ENCODE measurements around the gene FDXR. TPM values are rescaled to one million over a fixed set of nuclear protein-coding genes. Genes with fewer than 3 reads are reported as not detected.

Gene FDXR
- total and polyA plus RNA-seq, 9 of the 15 experiments (the other 6 are each of a cell fraction or from before 2014, with no cell fraction given), result 0.89 to 70.7 (median 30.9) TPM

DNA sequence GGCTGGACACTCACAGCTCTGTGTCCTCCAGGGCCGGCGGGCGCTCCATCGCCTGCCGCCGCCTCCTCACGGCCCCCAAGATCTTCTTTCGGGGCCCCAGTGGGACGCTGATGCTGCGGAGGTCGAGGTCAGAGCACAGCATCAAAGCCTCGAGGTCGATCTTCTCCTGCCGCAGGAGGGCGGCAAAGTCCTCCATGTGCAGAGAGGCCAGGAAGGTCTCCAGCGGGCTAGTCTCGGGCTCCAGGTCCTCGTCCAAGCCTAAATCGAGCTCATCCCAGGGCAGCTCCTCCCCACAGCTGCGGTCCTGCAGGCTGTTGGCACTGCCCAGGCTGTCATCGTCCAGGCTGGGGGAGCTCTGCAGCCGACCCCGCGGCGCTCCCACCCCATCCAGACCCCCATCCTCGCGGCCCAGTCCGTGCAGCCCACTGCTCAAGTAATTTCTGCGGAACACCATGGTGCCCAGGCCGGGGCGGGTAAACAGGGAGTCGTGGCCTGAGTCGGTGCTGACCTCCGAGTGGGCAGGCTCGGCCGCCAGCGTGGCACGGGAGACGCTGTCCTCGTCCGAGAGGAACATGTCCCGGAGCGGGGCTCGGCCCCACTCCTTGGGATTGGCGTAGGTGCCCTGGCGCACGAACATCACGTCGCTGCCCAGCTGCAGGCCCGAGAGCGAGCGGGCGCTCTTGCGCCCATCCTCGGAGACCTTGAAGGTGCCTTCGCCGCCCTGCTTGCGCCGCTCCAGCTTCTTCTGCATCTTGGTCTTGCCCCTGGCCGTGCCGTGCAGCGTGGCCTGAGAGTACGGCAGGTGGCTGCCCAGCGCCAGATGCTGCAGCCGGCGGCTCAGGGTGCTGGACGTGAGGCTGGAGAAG lies 46.9 kb upstream of the FDXR start:
- H3K36me3 ChIP-seq (ENCODE audit: control insufficient read depth, insufficient read depth, low read length), result no peaks in the 10 kb centered on the region
- peaks cover 5 to 10% of the 10 kb centered on the region in 2 experiments; a peak in 4 of 5 replicates for H3K27me3 ChIP-seq (ENCODE audit: control insufficient read depth in 2 of 2, insufficient read depth in 2 of 2, low read length in 2 of 2)
- DNase-seq (ENCODE audit: extremely low read depth in 1 of 4, low spot score in 3 of 4) (peak in 2 of 4 experiments; percentile 50 to 57), FAIRE-seq (peak; percentile 58), ATAC-seq (peak; percentile 22; the same call in 2 of the 3 replicates)
- intact Hi-C loops (cut with micrococcal nuclease) (loop anchor here (10.0 kb wide), 1 partner anchor 85 kb away; no protein-coding TSS in a partner anchor), in situ Hi-C loops (cut with MboI) (loop anchor here (5.0 kb wide), 1 partner anchor 38 kb away; no protein-coding TSS in a partner anchor)
- WGBS (ENCODE audit: insufficient coverage, low coverage, missing lambda C conversion rate), result 73% methylated on average over 59 of the region's 67 CpGs
- no peaks in the 10 kb centered on the region for H3K9me3 ChIP-seq (replicated peaks; ENCODE audit: control insufficient read depth, insufficient read depth, low read depth, low read length)
- no peak overlapping the region for H3K27ac ChIP-seq (ENCODE audit: extremely low read depth, low read depth, low read length)
- no TSS peak for BruUV-seq (replicated peaks)
- no peak overlapping the region for H3K9ac ChIP-seq (ENCODE audit: insufficient read depth in 1 of 2, low read depth in 2 of 2, low read length in 2 of 2)
- peaks cover 18 to 65% of the 10 kb centered on the region in 2 experiments for H3K4me1 ChIP-seq (replicated peaks in 1 of 2; ENCODE audit: control insufficient read depth in 2 of 2, insufficient read depth in 2 of 2, low read length in 2 of 2)
- ChIA-PET CTCF (ENCODE audit: low intra/inter-chr PET ratio) (interaction anchor here (0.5 to 1.4 kb wide), 3 partner anchors 36 to 41 kb away, joined by 3 to 8 read pairs (median 7); no protein-coding TSS in a partner anchor), POLR2A (interaction anchor here (0.6 to 1.4 kb wide), 4 partner anchors 24 to 89 kb away, joined by 3 to 5 read pairs (median 4); partner anchors contain the start of gene FDXR)
- H4K20me1 ChIP-seq (replicated peaks; ENCODE audit: control insufficient read depth, insufficient read depth, low read length), result no peaks in the 10 kb centered on the region
- no peak overlapping the region for H3K4me3 ChIP-seq
- H2AFZ ChIP-seq (ENCODE audit: low read depth, low read length), result no peak overlapping the region
- no peak overlapping the region for H3K4me2 ChIP-seq (ENCODE audit: insufficient read depth, low read length)
- no peaks in the 10 kb centered on the region for H3K79me2 ChIP-seq (ENCODE audit: control insufficient read depth, insufficient read depth, low read length)
- no peaks in the 10 kb centered on the region for H3K9me1 ChIP-seq (ENCODE audit: control insufficient read depth, insufficient read depth, low read length)
- no peak for TF ChIP-seq ZNF239 (CRISPR knock-in tag; IDR thresholded peaks at IDR 0.05)
- TF ChIP-seq ZFPM2 (CRISPR knock-in tag; IDR thresholded peaks at IDR 0.05), result no peak
- TF ChIP-seq, protein P1, sequence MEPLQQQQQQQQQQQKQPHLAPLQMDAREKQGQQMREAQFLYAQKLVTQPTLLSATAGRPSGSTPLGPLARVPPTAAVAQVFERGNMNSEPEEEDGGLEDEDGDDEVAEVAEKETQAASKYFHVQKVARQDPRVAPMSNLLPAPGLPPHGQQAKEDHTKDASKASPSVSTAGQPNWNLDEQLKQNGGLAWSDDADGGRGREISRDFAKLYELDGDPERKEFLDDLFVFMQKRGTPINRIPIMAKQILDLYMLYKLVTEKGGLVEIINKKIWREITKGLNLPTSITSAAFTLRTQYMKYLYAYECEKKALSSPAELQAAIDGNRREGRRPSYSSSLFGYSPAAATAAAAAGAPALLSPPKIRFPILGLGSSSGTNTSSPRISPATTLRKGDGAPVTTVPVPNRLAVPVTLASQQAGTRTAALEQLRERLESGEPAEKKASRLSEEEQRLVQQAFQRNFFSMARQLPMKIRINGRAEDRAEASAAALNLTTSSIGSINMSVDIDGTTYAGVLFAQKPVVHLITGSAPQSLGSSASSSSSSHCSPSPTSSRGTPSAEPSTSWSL (CRISPR knock-in tag; IDR thresholded peaks at IDR 0.05; ENCODE audit: borderline replicate concordance), result no peak
- TF ChIP-seq ZC3H8 (IDR thresholded peaks at IDR 0.05), result no peak
- TF ChIP-seq HNRNPL (IDR thresholded peaks at IDR 0.05; ENCODE audit: low read depth, low read length), result peak; percentile 81; the same call in 1 of the 2 replicates
- no peak for TF ChIP-seq ZNF586 (CRISPR knock-in tag; conservative IDR thresholded peaks at IDR 0.05)
- TF ChIP-seq SREBF2 (CRISPR knock-in tag; IDR thresholded peaks at IDR 0.05), result no peak
- TF ChIP-seq, protein P2, sequence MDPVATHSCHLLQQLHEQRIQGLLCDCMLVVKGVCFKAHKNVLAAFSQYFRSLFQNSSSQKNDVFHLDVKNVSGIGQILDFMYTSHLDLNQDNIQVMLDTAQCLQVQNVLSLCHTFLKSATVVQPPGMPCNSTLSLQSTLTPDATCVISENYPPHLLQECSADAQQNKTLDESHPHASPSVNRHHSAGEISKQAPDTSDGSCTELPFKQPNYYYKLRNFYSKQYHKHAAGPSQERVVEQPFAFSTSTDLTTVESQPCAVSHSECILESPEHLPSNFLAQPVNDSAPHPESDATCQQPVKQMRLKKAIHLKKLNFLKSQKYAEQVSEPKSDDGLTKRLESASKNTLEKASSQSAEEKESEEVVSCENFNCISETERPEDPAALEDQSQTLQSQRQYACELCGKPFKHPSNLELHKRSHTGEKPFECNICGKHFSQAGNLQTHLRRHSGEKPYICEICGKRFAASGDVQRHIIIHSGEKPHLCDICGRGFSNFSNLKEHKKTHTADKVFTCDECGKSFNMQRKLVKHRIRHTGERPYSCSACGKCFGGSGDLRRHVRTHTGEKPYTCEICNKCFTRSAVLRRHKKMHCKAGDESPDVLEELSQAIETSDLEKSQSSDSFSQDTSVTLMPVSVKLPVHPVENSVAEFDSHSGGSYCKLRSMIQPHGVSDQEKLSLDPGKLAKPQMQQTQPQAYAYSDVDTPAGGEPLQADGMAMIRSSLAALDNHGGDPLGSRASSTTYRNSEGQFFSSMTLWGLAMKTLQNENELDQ (CRISPR knock-in tag; IDR thresholded peaks at IDR 0.05; ENCODE audit: borderline replicate concordance), result no peak
- no peak for TF ChIP-seq NFIX (CRISPR knock-in tag; IDR thresholded peaks at IDR 0.05; ENCODE audit: low read depth)
- TF ChIP-seq CBFA2T3 (IDR thresholded peaks at IDR 0.05), result no peak
- no peak for TF ChIP-seq HSF4 (CRISPR knock-in tag; IDR thresholded peaks at IDR 0.05; ENCODE audit: borderline replicate concordance)
- TF ChIP-seq SMARCA4 (IDR thresholded peaks at IDR 0.05), result no peak
- no peak for TF ChIP-seq ERF (CRISPR knock-in tag; IDR thresholded peaks at IDR 0.05)
- no peak for TF ChIP-seq NR1H2 (CRISPR knock-in tag; IDR thresholded peaks at IDR 0.05)
- TF ChIP-seq HDAC3 (IDR thresholded peaks at IDR 0.05; ENCODE audit: borderline replicate concordance, partially characterized antibody), result no peak
- TF ChIP-seq NKRF (IDR thresholded peaks at IDR 0.05; ENCODE audit: borderline replicate concordance), result no peak
- TF ChIP-seq ZNF551 (CRISPR knock-in tag; IDR thresholded peaks at IDR 0.05), result no peak
